Esophagus squamous epithelium (tissue), 5 donors: ENCODE data around the gene TBC1D2B. TPM values are rescaled to one million over a fixed set of nuclear protein-coding genes. Genes with fewer than 3 reads are reported as not detected.

Experiments used
- DNase-seq: peaks from one replicate; lab custom pipeline; 2025; lab: John Stamatoyannopoulos, UW
- H3K27ac ChIP-seq, 4 donors: fragments of 200-600 bp; sonication (generic); one replicate each; pipeline ENCODE4 v1.5.1; 2016 to 2019; ENCODE audit warnings: mild to moderate bottlenecking in 1 of 4
- H3K27me3 ChIP-seq, 4 donors: fragments of 200-600 bp; sonication (generic); 1 replicate in 3 of 4; 2 replicates in 1 of 4; pipeline versions ENCODE4 v1.5.1 to v1.6.0; 2017 to 2021; ENCODE audit warnings: antibody characterized with exemption in 1 of 4
- H3K36me3 ChIP-seq, 3 donors: fragments of 200-600 bp; sonication (generic); one replicate each; pipeline ENCODE4 v1.5.1; 2016 to 2019
- H3K4me1 ChIP-seq, 3 donors: fragments of 200-600 bp; sonication (generic); one replicate each; pipeline ENCODE4 v1.5.1; 2017 to 2019
- H3K4me3 ChIP-seq, 4 donors: fragments of 200-600 bp; sonication (generic); 1 replicate in 3 of 4; 2 replicates in 1 of 4; pipeline ENCODE4 v1.5.1; 2016 to 2019; ENCODE audit warnings: mild to moderate bottlenecking in 2 of 4, moderate library complexity in 1 of 4
- H3K9me3 ChIP-seq, 3 donors: fragments of 200-600 bp; sonication (generic); one replicate each; pipeline ENCODE4 v1.5.1; 2016 to 2019
- CTCF ChIP-seq, 6 experiments: fragments of 450-650 bp in 4 of 6; fragments of 200-600 bp in 2 of 6; sonication (generic) in 2 of 6; IDR thresholded peaks; one replicate each; pipeline ENCODE4 v1.5.1; 2016 to 2019; ENCODE audit warnings: antibody characterized with exemption in 6 of 6, mild to moderate bottlenecking in 4 of 6, moderate library complexity in 4 of 6
- POLR2A ChIP-seq, 4 donors: fragments of 450-650 bp; IDR thresholded peaks; one replicate each; pipeline ENCODE4 v1.6.1; 2017; ENCODE audit warnings: antibody characterized with exemption in 4 of 4, mild to moderate bottlenecking in 4 of 4, moderate library complexity in 3 of 4
- WGBS, 2 donors: methylation state at CpG; one replicate each; pipeline ENCODE4 v1.1.5; 2018; 5-methylcytosine and 5-hydroxymethylcytosine counted together
- intact Hi-C: fragments of 100-400 bp; cut with DNase I; formaldehyde crosslinking; loops from one replicate; pipeline ENCODE4 v1.15.0; 2022
- total RNA-seq, 4 donors: library from RNA; depleted of rRNA; stranded (reverse); fragments of >200 nt; gene quantifications; one replicate each; pipeline ENCODE4 v1.1.0, GENCODE V29; 2016
- donor health status: DM: yes; HTN: yes; CAD: no.

TBC1D2B gene
- total RNA-seq, 4 donors from 2014 or later = 13.0 to 30.7 (median 17.8) TPM

- TF ChIP-seq POLR2A (IDR thresholded peaks at IDR 0.05) = no peak
- no peak for TF ChIP-seq CTCF (IDR thresholded peaks at IDR 0.05)
- peak overlapping the region in 2 of 4 donors; percentile 81 to 85 for H3K27ac ChIP-seq
- H3K36me3 ChIP-seq = peaks cover 0 to 97% (median 4%) of the 10 kb centered on the region in 3 donors
- no peak for DNase-seq
- 67 to 76% methylated on average over 13 to 17 of the region's 17 CpGs for WGBS, 2 donors
- no peak overlapping the region for H3K4me3 ChIP-seq
- H3K4me1 ChIP-seq = peaks cover 0 to 38% (median 21%) of the 10 kb centered on the region in 3 donors
- H3K9me3 ChIP-seq = no peaks in the 10 kb centered on the region
- intact Hi-C loops = no loop called here
- H3K27me3 ChIP-seq = no peaks in the 10 kb centered on the region
Measured at GRCh38 chr15:78023865-78024518, 53.5 kb downstream of the TBC1D2B start.

- no peak for TF ChIP-seq CTCF (IDR thresholded peaks at IDR 0.05)
- TF ChIP-seq POLR2A (IDR thresholded peaks at IDR 0.05) = no peak
- Histone ChIP-seq H3K9me3 (no peaks in the 10 kb centered on the region), H3K27ac (peak overlapping the region in 2 of 4 donors; percentile 70 to 81), H3K4me1 (peaks cover 0 to 46% (median 21%) of the 10 kb centered on the region in 3 donors), H3K4me3 (no peak overlapping the region), H3K27me3 (no peaks in the 10 kb centered on the region), H3K36me3 (peaks cover 0 to 89% (median 4%) of the 10 kb centered on the region in 3 donors)
- DNase-seq = no peak
- 87 to 94% methylated on average over 4 to 5 of the region's 6 CpGs for WGBS, 2 donors
- intact Hi-C loops = no loop called here
Measured at GRCh38 chr15:78023081-78023665, 54.3 kb downstream of the TBC1D2B start.

- Histone ChIP-seq H3K9me3 (no peaks in the 10 kb centered on the region), H3K36me3 (peaks cover 0 to 84% (median 4%) of the 10 kb centered on the region in 3 donors), H3K27me3 (no peaks in the 10 kb centered on the region), H3K4me1 (peaks cover 0 to 51% (median 21%) of the 10 kb centered on the region in 3 donors), H3K27ac (no peak overlapping the region), H3K4me3 (no peak overlapping the region)
- intact Hi-C loops = no loop called here
- WGBS, 2 donors = 86 to 87% methylated on average over 11 to 12 of the region's 12 CpGs
- no peak for DNase-seq
- TF ChIP-seq POLR2A (IDR thresholded peaks at IDR 0.05) (no peak), CTCF (IDR thresholded peaks at IDR 0.05) (no peak)
Measured at GRCh38 chr15:78021761-78022160, 55.8 kb downstream of the TBC1D2B start.

- no peak for TF ChIP-seq CTCF (IDR thresholded peaks at IDR 0.05)
- no peak for TF ChIP-seq POLR2A (IDR thresholded peaks at IDR 0.05)
- intact Hi-C loops = no loop called here
- DNase-seq = no peak
- no peak overlapping the region for H3K27ac ChIP-seq
- 92 to 100% methylated on average over 1 of the region's 2 CpGs for WGBS, 2 donors
- H3K4me1 ChIP-seq = peaks cover 0 to 44% (median 19%) of the 10 kb centered on the region in 3 donors
- no peaks in the 10 kb centered on the region for H3K9me3 ChIP-seq
- H3K36me3 ChIP-seq = peaks cover 4 to 84% (median 15%) of the 10 kb centered on the region in 3 donors
- no peak overlapping the region for H3K4me3 ChIP-seq
- H3K27me3 ChIP-seq = no peaks in the 10 kb centered on the region
Measured at GRCh38 chr15:78020007-78020406, 57.5 kb downstream of the TBC1D2B start.
